Measurements from ENCODE around the gene TPO.

TPO gene

DNA sequence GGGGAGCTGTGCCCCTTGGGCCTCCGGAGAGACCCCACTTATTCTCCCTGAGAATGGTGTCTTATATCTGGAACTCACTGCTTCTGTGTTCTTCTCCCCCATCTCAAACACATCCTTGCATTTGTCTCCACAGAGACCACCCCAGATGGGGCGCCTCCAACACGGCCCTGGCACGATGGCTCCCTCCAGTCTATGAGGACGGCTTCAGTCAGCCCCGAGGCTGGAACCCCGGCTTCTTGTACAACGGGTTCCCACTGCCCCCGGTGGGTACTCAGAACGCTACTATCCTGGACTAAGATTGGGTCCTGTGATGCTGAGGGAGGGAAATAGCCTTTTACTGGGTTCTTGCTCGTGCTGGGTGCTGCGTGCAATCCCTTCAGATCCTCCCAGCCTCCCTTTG is 40.3 kb downstream of the TPO start:
- no peak for DNase-seq

- no peak for DNase-seq
Measured at GRCh38 chr2:1454346-1454745, 41.1 kb downstream of the TPO start.

- no peak for DNase-seq
Measured at GRCh38 chr2:1455466-1455865, 42.2 kb downstream of the TPO start.

- no peak for DNase-seq
Measured at GRCh38 chr2:1458432-1458831, 45.2 kb downstream of the TPO start.

- no peak for DNase-seq
Measured at GRCh38 chr2:1459727-1460126, 46.5 kb downstream of the TPO start.

DNA sequence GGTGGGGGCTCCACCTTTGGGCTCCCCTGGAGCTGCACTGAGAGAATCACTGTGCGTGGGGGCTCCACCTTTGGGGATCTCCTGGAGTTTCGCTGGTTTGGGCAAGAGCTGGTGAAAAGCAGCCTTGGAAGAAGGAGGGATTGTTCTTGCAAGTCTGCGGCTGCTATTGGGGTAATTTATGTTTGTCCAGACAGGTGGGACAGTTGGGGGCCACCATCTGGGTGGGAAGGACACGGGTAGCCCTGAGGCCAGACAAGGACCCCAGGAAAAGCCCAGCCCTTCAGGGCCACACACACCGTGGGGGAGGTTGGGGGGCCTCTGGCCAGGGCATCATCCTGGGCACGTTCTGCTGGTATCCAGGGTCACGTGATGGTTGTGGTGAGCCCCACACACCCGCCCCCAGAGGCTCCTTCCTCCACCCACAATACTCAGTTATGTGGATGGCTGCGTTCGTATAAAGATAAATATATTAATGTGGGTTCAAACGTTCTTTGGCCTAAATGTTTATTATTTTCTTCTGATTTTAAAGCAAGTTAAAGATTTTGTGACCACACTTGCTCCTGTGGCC is 47.7 kb downstream of the TPO start:
- DNase-seq, result no peak

- DNase-seq, result no peak
Measured at GRCh38 chr2:1461507-1462390, 48.5 kb downstream of the TPO start.

DNA sequence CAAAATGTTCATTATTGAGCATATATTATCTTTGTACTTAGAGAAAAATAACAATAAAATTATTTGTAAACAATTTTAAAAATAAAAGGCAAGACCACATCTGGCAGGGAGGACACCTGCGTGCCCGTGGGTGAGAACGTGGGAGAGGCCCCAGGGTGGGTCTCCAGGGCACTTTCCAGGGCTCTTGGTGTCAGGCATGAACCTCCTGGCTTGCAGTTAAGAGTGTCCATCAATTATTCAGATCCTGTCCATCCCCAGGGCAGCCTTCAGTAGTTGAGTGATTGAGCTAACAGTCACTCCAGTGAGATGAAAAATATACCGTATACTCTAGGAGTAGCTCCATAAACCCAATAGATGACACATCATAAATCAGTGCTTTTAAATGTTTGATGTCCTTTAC is 49.7 kb downstream of the TPO start:
- DNase-seq, result no peak

DNA sequence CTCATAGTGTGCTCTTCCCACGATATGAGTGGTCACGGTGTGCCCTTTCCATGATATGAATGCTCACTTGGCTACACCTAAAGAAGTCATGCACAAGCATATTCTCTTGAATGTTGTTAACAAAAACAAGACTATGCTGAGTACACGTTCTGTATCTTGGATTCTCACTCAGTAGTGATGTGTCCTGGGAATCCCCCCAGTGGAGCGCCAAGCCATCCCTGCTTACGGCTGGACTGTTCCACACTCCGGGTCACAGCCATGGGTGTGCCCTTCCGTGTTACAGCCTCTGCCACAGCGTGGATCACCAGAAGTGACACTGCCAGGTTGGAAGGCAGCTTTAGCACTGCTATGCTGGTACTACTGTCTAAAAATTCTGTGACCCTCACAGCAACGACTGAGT is 59.1 kb downstream of the TPO start:
- DNase-seq, result no peak

- DNase-seq, result no peak
Measured at GRCh38 chr2:1476617-1477195, 63.4 kb downstream of the TPO start.

DNA sequence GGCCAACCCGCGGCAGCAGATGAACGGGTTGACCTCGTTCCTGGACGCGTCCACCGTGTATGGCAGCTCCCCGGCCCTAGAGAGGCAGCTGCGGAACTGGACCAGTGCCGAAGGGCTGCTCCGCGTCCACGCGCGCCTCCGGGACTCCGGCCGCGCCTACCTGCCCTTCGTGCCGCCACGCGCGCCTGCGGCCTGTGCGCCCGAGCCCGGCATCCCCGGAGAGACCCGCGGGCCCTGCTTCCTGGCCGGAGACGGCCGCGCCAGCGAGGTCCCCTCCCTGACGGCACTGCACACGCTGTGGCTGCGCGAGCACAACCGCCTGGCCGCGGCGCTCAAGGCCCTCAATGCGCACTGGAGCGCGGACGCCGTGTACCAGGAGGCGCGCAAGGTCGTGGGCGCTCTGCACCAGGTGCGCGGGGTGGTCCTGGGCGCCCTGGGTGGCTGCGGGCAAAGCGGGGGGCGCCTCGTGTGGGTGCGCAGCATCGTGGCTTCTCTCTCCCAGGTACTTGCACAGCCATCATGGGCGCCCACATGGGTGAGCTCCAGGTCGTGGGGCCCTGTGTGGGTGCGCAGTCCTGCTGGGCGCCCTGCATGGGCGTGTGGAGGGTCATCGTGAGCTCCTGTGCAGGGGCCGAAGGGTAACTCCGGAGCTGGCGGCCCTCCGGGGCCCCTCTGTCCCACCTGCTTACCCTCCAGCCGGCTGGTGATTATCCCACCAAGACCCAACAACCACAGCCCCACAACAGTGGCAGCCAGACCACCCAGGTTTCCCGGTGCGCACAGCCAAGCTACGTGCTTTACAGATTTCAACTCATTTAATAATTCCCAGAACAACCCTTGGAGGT is 64.2 kb downstream of the TPO start:
- DNase-seq, result no peak

- no peak for DNase-seq
Measured at GRCh38 chr2:1478311-1479305, 65.3 kb downstream of the TPO start.

GRCh38 chr2:1479346-1479745 is 66.1 kb downstream of the TPO start:
- DNase-seq, result no peak

DNA sequence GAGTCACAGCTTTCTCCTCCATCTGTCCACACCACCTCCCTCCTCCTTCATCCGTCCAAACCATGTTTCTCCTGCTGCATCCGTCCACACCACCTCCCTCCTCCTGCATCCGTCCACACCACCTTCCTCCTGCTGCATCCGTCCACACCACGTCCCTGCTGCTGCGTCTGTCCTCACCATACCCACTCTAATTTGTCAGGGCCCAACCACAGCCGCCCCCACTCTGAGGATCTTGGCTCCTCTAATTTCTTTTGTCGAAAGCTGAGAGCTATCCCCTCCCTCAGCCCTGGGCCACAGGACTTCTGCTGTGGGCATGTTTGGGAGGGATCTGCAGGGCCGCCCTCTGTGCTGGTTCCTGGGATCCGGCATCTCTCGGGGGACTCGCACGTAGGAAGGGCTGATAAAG is 67.4 kb downstream of the TPO start:
- DNase-seq, result no peak

GRCh38 chr2:1481406-1482252 is 68.4 kb downstream of the TPO start:
- no peak for DNase-seq

DNA sequence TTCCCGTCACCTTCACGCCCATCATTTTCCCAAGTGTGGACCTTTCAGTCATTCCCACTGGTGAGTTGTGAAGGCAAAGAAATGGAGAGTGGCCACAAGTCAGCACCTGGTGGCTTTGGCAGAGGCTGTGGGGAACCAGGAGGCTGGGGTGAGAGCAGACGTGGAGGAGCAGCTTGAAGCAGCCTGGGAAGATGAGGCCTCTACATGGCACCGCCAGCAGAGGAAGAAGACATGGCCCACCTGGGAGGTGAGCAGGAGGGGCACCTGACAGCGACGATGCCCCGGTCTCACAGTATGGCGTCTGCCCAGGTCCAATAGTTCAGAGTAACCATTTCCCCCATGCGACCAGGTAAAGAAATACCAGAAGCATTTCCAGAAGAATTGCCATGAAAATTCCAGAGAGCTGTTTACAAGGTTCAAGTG is 69.0 kb downstream of the TPO start:
- no peak for DNase-seq

- DNase-seq, result no peak
Measured at GRCh38 chr2:1482981-1483380, 69.7 kb downstream of the TPO start.

- no peak for DNase-seq
Measured at GRCh38 chr2:1483551-1483950, 70.3 kb downstream of the TPO start.

- DNase-seq, result no peak
Measured at GRCh38 chr2:1484131-1484884, 71.0 kb downstream of the TPO start.

- DNase-seq, result no peak
Measured at GRCh38 chr2:1486670-1487069, 73.4 kb downstream of the TPO start.

Measured in hematopoietic multipotent progenitor cell treated with erythropoietin and hydrocortisone succinate and interleukin-3 and kit ligand, for 6 days (in vitro differentiated cells).